K562 (cell line): ENCODE measurements around the gene AGFG2. TPM values are rescaled to one million over a fixed set of nuclear protein-coding genes. Genes with fewer than 3 reads are reported as not detected.

Experiments
- ARID3A ChIP-seq: IDR thresholded peaks from 2 replicates; pipeline ENCODE4 v1.6.1; 2012; ENCODE audit warnings: low read depth, low read length, improper control_type of control experiment, borderline replicate concordance
- CXXC5 ChIP-seq: fragments of 250-450 bp; sonication (Bioruptor Pico); IDR thresholded peaks from 2 replicates; pipeline ENCODE4 v1.8.0; 2022; ENCODE audit warnings: inconsistent platforms, mild to moderate bottlenecking, moderate library complexity
- ELF1 ChIP-seq: fragments of 200-800 bp; sonication (Bioruptor generic); IDR thresholded peaks from 2 replicates; pipeline ENCODE4 v1.6.1; 2016; ENCODE audit warnings: missing genetic modification characterization, missing compliant biosample characterization
- ESRRB ChIP-seq: fragments of 250-450 bp; sonication (Bioruptor Pico); IDR thresholded peaks from 2 replicates; pipeline ENCODE4 v1.5.0; 2020; ENCODE audit warnings: mild to moderate bottlenecking, moderate library complexity, borderline replicate concordance
- FOS ChIP-seq: IDR thresholded peaks from 3 replicates; pipeline ENCODE4 v1.6.1; 2011; ENCODE audit not compliant: insufficient read length; ENCODE audit errors: extremely low read depth
- GABPB1 ChIP-seq: sonication (generic); formaldehyde crosslinking; IDR thresholded peaks from 2 replicates; pipeline ENCODE4 v1.8.0; 2022; ENCODE audit warnings: mild to moderate bottlenecking, missing genetic modification reagents
- HDAC8 ChIP-seq: fragments of 450-650 bp; IDR thresholded peaks from 2 replicates; pipeline ENCODE4 v1.6.1; 2016; ENCODE audit warnings: mild to moderate bottlenecking, missing genetic modification characterization, moderate library complexity, missing compliant biosample characterization
- HOXB6 ChIP-seq: fragments of 250-450 bp; sonication (Bioruptor Pico); IDR thresholded peaks from 2 replicates; pipeline ENCODE4 v1.5.1; 2022; ENCODE audit warnings: mild to moderate bottlenecking, borderline replicate concordance
- ID3 ChIP-seq, 2 experiments: fragments of 250-450 bp in 1 of 2; fragments of 450-650 bp in 1 of 2; sonication (Bioruptor Pico) in 1 of 2; IDR thresholded peaks; 2 replicates each; pipeline versions ENCODE4 v1.6.1 to v1.8.0; 2016 to 2021; ENCODE audit warnings: mild to moderate bottlenecking in 2 of 2, moderate library complexity in 2 of 2, missing compliant biosample characterization in 1 of 2, missing genetic modification characterization in 1 of 2
- MAFF ChIP-seq: IDR thresholded peaks from 2 replicates; pipeline ENCODE4 v1.6.1; 2012; ENCODE audit warnings: low read length, improper control_type of control experiment
- MAZ ChIP-seq, 2 experiments: fragments of 450-650 bp in 1 of 2; sonication (generic) in 1 of 2; formaldehyde crosslinking; IDR thresholded peaks in 1 of 2; conservative IDR thresholded peaks in 1 of 2; 2 replicates each; pipeline versions ENCODE4 v1.4.0 to v1.5.0; 2020; ENCODE audit warnings: mild to moderate bottlenecking in 1 of 2, missing genetic modification reagents in 1 of 2
- MCM5 ChIP-seq: fragments of 450-650 bp; IDR thresholded peaks from 2 replicates; pipeline ENCODE4 v1.6.1; 2016; ENCODE audit warnings: low read depth
- SAP30 ChIP-seq: fragments of 200-600 bp; sonication (generic); IDR thresholded peaks from 2 replicates; pipeline ENCODE4 v1.6.1; 2012; ENCODE audit warnings: borderline replicate concordance, low read depth, mild to moderate bottlenecking, moderate library complexity, low read length, control low read depth, inconsistent platforms; ENCODE audit not compliant: insufficient read depth, poor library complexity, severe bottlenecking
- YBX1 ChIP-seq: fragments of 450-650 bp; IDR thresholded peaks from 2 replicates; pipeline ENCODE4 v1.7.1; 2016; ENCODE audit warnings: mild to moderate bottlenecking
- ZNF165 ChIP-seq: fragments of 250-450 bp; sonication (Bioruptor Pico); IDR thresholded peaks from 2 replicates; pipeline ENCODE4 v1.4.0; 2020; ENCODE audit warnings: borderline replicate concordance
- ZNF175 ChIP-seq: fragments of 200-800 bp; sonication (Bioruptor generic); IDR thresholded peaks from 2 replicates; pipeline ENCODE4 v1.6.1; 2016; ENCODE audit warnings: low read depth, mild to moderate bottlenecking, missing genetic modification characterization, missing compliant biosample characterization
- ZNF3 ChIP-seq: fragments of 250-450 bp; sonication (Bioruptor Pico); IDR thresholded peaks from 2 replicates; pipeline ENCODE4 v1.5.0; 2021; ENCODE audit warnings: mild to moderate bottlenecking, moderate library complexity
- ZNF449 ChIP-seq: fragments of 250-450 bp; sonication (Bioruptor Pico); IDR thresholded peaks from 2 replicates; pipeline ENCODE4 v1.8.0; 2022; ENCODE audit warnings: moderate library complexity, mild to moderate bottlenecking, inconsistent platforms
- ZZZ3 ChIP-seq: fragments of 450-650 bp; IDR thresholded peaks from 2 replicates; pipeline ENCODE4 v1.6.1; 2016; ENCODE audit warnings: antibody characterized with exemption, mild to moderate bottlenecking, moderate library complexity
- polyA plus RNA-seq, 8 experiments: library from polyadenylated mRNA; depleted of rRNA in 4 of 8; stranded (reverse) in 5 of 8; unstranded in 3 of 8; fragments of >200 nt; fragmentation: Nextera tagmentation in 2 of 8; fragmentation: Illumina TruSeq in 1 of 8; extraction: Ambion mirVana in 2 of 8; extraction: Trizol in 1 of 8; gene quantifications; 2 replicates each; pipeline versions ENCODE4 v1.2.1 to v1.2.3, GENCODE V29; 2011 to 2014; ENCODE audit warnings: inconsistent platforms in 1 of 8, missing spikeins in 1 of 8
- total RNA-seq, 7 experiments: library from RNA; depleted of rRNA in 6 of 7; stranded (reverse); fragments of >200 nt in 6 of 7; fragmentation: Illumina TruSeq in 2 of 7; extraction: Trizol in 2 of 7; gene quantifications; 2 replicates each; pipeline versions ENCODE4 v1.2.1 to v1.2.3, GENCODE V29; 2011 to 2021; ENCODE audit warnings: low replicate concordance in 1 of 7
- TF ChIP-seq, protein P1 (sequence below): sonication (generic); formaldehyde crosslinking; IDR thresholded peaks from 2 replicates; pipeline ENCODE4 v1.8.0; 2022; ENCODE audit warnings: mild to moderate bottlenecking, missing genetic modification reagents

AGFG2 gene
- total and polyA plus RNA-seq, 9 of the 15 experiments (the other 6 are each of a cell fraction or from before 2014, with no cell fraction given), result 0.31 to 23.1 (median 6.5) TPM

GRCh38 chr7:100563809-100564400 is 24.9 kb downstream of the AGFG2 start (continued):
- TF ChIP-seq, protein P1, sequence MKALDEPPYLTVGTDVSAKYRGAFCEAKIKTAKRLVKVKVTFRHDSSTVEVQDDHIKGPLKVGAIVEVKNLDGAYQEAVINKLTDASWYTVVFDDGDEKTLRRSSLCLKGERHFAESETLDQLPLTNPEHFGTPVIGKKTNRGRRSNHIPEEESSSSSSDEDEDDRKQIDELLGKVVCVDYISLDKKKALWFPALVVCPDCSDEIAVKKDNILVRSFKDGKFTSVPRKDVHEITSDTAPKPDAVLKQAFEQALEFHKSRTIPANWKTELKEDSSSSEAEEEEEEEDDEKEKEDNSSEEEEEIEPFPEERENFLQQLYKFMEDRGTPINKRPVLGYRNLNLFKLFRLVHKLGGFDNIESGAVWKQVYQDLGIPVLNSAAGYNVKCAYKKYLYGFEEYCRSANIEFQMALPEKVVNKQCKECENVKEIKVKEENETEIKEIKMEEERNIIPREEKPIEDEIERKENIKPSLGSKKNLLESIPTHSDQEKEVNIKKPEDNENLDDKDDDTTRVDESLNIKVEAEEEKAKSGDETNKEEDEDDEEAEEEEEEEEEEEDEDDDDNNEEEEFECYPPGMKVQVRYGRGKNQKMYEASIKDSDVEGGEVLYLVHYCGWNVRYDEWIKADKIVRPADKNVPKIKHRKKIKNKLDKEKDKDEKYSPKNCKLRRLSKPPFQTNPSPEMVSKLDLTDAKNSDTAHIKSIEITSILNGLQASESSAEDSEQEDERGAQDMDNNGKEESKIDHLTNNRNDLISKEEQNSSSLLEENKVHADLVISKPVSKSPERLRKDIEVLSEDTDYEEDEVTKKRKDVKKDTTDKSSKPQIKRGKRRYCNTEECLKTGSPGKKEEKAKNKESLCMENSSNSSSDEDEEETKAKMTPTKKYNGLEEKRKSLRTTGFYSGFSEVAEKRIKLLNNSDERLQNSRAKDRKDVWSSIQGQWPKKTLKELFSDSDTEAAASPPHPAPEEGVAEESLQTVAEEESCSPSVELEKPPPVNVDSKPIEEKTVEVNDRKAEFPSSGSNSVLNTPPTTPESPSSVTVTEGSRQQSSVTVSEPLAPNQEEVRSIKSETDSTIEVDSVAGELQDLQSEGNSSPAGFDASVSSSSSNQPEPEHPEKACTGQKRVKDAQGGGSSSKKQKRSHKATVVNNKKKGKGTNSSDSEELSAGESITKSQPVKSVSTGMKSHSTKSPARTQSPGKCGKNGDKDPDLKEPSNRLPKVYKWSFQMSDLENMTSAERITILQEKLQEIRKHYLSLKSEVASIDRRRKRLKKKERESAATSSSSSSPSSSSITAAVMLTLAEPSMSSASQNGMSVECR, result 0 out of 2 replicates have a peak, but pooled peaks have one; percentile 49
- TF ChIP-seq SAP30 (no peak), ZNF449 (CRISPR knock-in tag) (no peak), CXXC5 (CRISPR knock-in tag) (no peak), MAFF (no peak), HOXB6 (no peak), ZNF175 (CRISPR knock-in tag) (no peak), YBX1 (no peak), ZNF165 (no peak), GABPB1 (CRISPR knock-in tag) (no peak), MCM5 (no peak), ZNF3 (no peak), MAZ (CRISPR knock-in tag; conservative IDR thresholded peaks at IDR 0.05 in 1 of 2, IDR thresholded peaks at IDR 0.05 in 1 of 2) (peak in 1 of 2 experiments; percentile 38; a peak in 1 of 4 replicates), ID3 (CRISPR knock-in tag; IDR thresholded peaks at IDR 0.05) (no peak), ID3 (tag; IDR thresholded peaks at IDR 0.05) (no peak), ESRRB (CRISPR knock-in tag) (no peak), ELF1 (tag) (no peak), HDAC8 (tag) (no peak), FOS (no peak), ZZZ3 (no peak), ARID3A (no peak)
